ENCODE measurements around the gene SPAG6.

Gene SPAG6

GRCh38 chr10:22323538-22324305 is 21.6 kb upstream of the SPAG6 start:
- no peak for TF ChIP-seq POLR2A (IDR thresholded peaks at IDR 0.05; ENCODE audit: extremely low read depth, insufficient read length)
- TF ChIP-seq MAX (IDR thresholded peaks at IDR 0.05; ENCODE audit: low read depth, low read length), result no peak
- TF ChIP-seq MYC (IDR thresholded peaks at IDR 0.05; ENCODE audit: low read depth, low read length), result no peak
- TF ChIP-seq, protein P1, sequence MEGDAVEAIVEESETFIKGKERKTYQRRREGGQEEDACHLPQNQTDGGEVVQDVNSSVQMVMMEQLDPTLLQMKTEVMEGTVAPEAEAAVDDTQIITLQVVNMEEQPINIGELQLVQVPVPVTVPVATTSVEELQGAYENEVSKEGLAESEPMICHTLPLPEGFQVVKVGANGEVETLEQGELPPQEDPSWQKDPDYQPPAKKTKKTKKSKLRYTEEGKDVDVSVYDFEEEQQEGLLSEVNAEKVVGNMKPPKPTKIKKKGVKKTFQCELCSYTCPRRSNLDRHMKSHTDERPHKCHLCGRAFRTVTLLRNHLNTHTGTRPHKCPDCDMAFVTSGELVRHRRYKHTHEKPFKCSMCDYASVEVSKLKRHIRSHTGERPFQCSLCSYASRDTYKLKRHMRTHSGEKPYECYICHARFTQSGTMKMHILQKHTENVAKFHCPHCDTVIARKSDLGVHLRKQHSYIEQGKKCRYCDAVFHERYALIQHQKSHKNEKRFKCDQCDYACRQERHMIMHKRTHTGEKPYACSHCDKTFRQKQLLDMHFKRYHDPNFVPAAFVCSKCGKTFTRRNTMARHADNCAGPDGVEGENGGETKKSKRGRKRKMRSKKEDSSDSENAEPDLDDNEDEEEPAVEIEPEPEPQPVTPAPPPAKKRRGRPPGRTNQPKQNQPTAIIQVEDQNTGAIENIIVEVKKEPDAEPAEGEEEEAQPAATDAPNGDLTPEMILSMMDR (IDR thresholded peaks at IDR 0.05; ENCODE audit: low read depth, low read length), result no peak
- no peak for DNase-seq (ENCODE audit: low read depth)
- no peak overlapping the region for H3K4me3 ChIP-seq (ENCODE audit: low read depth, low read length)

GRCh38 chr10:22324413-22324812 is 20.9 kb upstream of the SPAG6 start:
- DNase-seq (ENCODE audit: low read depth), result no peak
- H3K4me3 ChIP-seq (ENCODE audit: low read depth, low read length), result peak overlapping the region; percentile 64
- TF ChIP-seq MAX (IDR thresholded peaks at IDR 0.05; ENCODE audit: low read depth, low read length) (no peak), MYC (IDR thresholded peaks at IDR 0.05; ENCODE audit: low read depth, low read length) (no peak), POLR2A (IDR thresholded peaks at IDR 0.05; ENCODE audit: extremely low read depth, insufficient read length) (no peak)
- TF ChIP-seq, protein P1 (IDR thresholded peaks at IDR 0.05; ENCODE audit: low read depth, low read length), result no peak

DNA sequence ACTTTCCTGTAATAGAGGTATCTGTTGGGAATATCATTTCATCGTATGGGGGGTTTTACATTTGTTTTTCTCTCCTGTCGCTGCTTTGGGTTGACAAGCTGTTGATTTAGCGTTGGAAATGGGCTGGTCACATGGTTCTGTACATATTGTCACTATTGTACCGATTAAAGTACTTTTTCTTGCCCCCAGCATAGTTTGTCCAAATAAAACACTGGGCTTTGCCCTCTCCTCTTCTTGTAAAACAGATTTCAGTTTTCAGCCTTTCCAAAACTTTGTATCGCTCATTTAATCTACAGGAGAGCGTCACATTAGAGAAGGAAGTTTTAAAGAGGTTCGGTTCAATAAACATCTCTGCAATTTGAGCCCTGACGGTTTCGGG is 20.4 kb upstream of the SPAG6 start:
- TF ChIP-seq MAX (IDR thresholded peaks at IDR 0.05; ENCODE audit: low read depth, low read length) (no peak), MYC (IDR thresholded peaks at IDR 0.05; ENCODE audit: low read depth, low read length) (no peak), POLR2A (IDR thresholded peaks at IDR 0.05; ENCODE audit: extremely low read depth, insufficient read length) (no peak)
- TF ChIP-seq, protein P1 (IDR thresholded peaks at IDR 0.05; ENCODE audit: low read depth, low read length), result no peak
- no peak for DNase-seq (ENCODE audit: low read depth)
- peak overlapping the region; percentile 64 for H3K4me3 ChIP-seq (ENCODE audit: low read depth, low read length)

- DNase-seq (ENCODE audit: low read depth), result peak; percentile 36
- TF ChIP-seq MYC (IDR thresholded peaks at IDR 0.05; ENCODE audit: low read depth, low read length) (no peak), MAX (IDR thresholded peaks at IDR 0.05; ENCODE audit: low read depth, low read length) (no peak), POLR2A (IDR thresholded peaks at IDR 0.05; ENCODE audit: extremely low read depth, insufficient read length) (no peak)
- TF ChIP-seq, protein P1 (IDR thresholded peaks at IDR 0.05; ENCODE audit: low read depth, low read length), result no peak
- H3K4me3 ChIP-seq (ENCODE audit: low read depth, low read length), result peak overlapping the region; percentile 64
These were observed 19.8 kb upstream of the SPAG6 start for GRCh38 chr10:22325272-22326144.

DNA sequence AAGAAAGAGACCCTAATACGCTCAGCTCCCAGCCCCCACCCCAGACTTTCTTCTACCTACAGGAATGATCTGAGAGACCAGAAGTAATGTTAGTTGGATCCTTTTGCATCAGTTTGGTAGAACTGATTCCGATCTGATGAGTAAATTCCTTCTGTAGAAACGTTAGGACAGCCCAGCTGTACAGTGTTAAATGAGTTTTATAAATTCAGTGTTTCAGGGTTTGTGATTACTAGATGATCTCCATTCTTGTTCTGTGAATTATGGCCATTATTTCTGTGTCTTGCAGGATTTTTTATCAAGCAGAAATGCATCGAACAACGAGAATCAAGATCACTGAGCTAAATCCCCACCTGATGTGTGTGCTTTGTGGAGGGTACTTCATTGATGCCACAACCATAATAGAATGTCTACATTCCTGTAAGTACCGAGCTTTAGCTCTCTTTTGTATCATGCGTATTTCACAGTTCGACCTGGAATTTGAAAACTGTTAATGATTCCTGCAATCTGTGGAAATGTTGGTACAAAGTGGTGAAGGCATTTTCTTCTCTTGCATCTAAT is 19.1 kb upstream of the SPAG6 start:
- H3K4me3 ChIP-seq (ENCODE audit: low read depth, low read length), result no peak overlapping the region
- DNase-seq (ENCODE audit: low read depth), result no peak
- TF ChIP-seq MYC (IDR thresholded peaks at IDR 0.05; ENCODE audit: low read depth, low read length) (no peak), MAX (IDR thresholded peaks at IDR 0.05; ENCODE audit: low read depth, low read length) (no peak), POLR2A (IDR thresholded peaks at IDR 0.05; ENCODE audit: extremely low read depth, insufficient read length) (no peak)
- TF ChIP-seq, protein P1 (IDR thresholded peaks at IDR 0.05; ENCODE audit: low read depth, low read length), result no peak
